Measurements from ENCODE around the gene PLEKHD1.

The PLEKHD1 gene

GRCh38 chr14:69537900-69538299, 53.4 kb downstream of the PLEKHD1 start:
- Histone ChIP-seq H3K27ac (no peak overlapping the region), H3K4me3 (no peak overlapping the region)
- no peak for TF ChIP-seq CTCF (IDR thresholded peaks at IDR 0.05)
- no peak for DNase-seq (ENCODE audit: low spot score)

- H3K27ac ChIP-seq = no peak overlapping the region
- TF ChIP-seq CTCF (IDR thresholded peaks at IDR 0.05) = no peak
- H3K4me3 ChIP-seq = no peak overlapping the region
- no peak for DNase-seq (ENCODE audit: low spot score)
Measured at GRCh38 chr14:69538766-69539165, 54.2 kb downstream of the PLEKHD1 start.

GRCh38 chr14:69539631-69540410, 55.3 kb downstream of the PLEKHD1 start:
- Histone ChIP-seq H3K27ac (peak overlapping the region in 1 of 2 donors; percentile 22), H3K4me3 (no peak overlapping the region)
- TF ChIP-seq CTCF (IDR thresholded peaks at IDR 0.05) = no peak
- DNase-seq (ENCODE audit: low spot score) = no peak

- H3K27ac ChIP-seq = no peak overlapping the region
- TF ChIP-seq CTCF (IDR thresholded peaks at IDR 0.05) = no peak
- no peak for DNase-seq (ENCODE audit: low spot score)
Measured at GRCh38 chr14:69540654-69541335, 56.3 kb downstream of the PLEKHD1 start.

GRCh38 chr14:69542311-69542710, 57.8 kb downstream of the PLEKHD1 start:
- no peak for TF ChIP-seq CTCF (IDR thresholded peaks at IDR 0.05)
- no peak for DNase-seq (ENCODE audit: low spot score)
- H3K4me3 ChIP-seq = no peak overlapping the region
- H3K27ac ChIP-seq = no peak overlapping the region

More at GRCh38 chr14:69540654-69541335, 56.3 kb downstream of the PLEKHD1 start:
- H3K4me3 ChIP-seq = no peak overlapping the region

GRCh38 chr14:69543341-69544115, 59.0 kb downstream of the PLEKHD1 start:
- Histone ChIP-seq H3K27ac (no peak overlapping the region), H3K4me3 (no peak overlapping the region)
- no peak for DNase-seq (ENCODE audit: low spot score)
- TF ChIP-seq CTCF (IDR thresholded peaks at IDR 0.05) = no peak

Measured in coronary artery (tissue), 2 donors.